Smooth muscle cell (in vitro differentiated cells): Measurements from ENCODE around the gene TMTC1. TPM values are rescaled to one million over a fixed set of nuclear protein-coding genes. Genes with fewer than 3 reads are reported as not detected.

Source experiments
- DNase-seq: peaks from one replicate; lab custom pipeline; 2025; ENCODE audit not compliant: unreplicated experiment; lab: John Stamatoyannopoulos, UW
- H2AFZ ChIP-seq: fragments of 200-600 bp; sonication (generic); 2 replicates; pipeline ENCODE4 v1.6.0; 2016; ENCODE audit warnings: antibody characterized with exemption, low read depth, mild to moderate bottlenecking
- H3F3A ChIP-seq: fragments of 200-600 bp; sonication (generic); 2 replicates; pipeline ENCODE4 v1.6.0; 2017; ENCODE audit warnings: antibody characterized with exemption, low read depth
- H3K27ac ChIP-seq: fragments of 200-600 bp; sonication (generic); 2 replicates; pipeline ENCODE4 v1.5.1; 2016; ENCODE audit warnings: low read depth, mild to moderate bottlenecking
- H3K27me3 ChIP-seq: fragments of 200-600 bp; sonication (generic); 2 replicates; pipeline ENCODE4 v1.6.1; 2016; ENCODE audit warnings: low read depth, mild to moderate bottlenecking
- H3K36me3 ChIP-seq: fragments of 200-600 bp; sonication (generic); 2 replicates; pipeline ENCODE4 v1.5.1; 2016; ENCODE audit warnings: low read depth
- H3K4me1 ChIP-seq: fragments of 200-600 bp; sonication (generic); 2 replicates; pipeline ENCODE4 v1.5.1; 2016; ENCODE audit warnings: low read depth
- H3K4me2 ChIP-seq: fragments of 200-600 bp; sonication (generic); 2 replicates; pipeline ENCODE4 v1.6.0; 2016; ENCODE audit warnings: mild to moderate bottlenecking
- H3K4me3 ChIP-seq: fragments of 200-600 bp; sonication (generic); 2 replicates; pipeline ENCODE4 v1.5.1; 2016; ENCODE audit warnings: mild to moderate bottlenecking
- H3K79me2 ChIP-seq: fragments of 200-600 bp; sonication (generic); 2 replicates; pipeline ENCODE4 v1.6.0; 2016; ENCODE audit warnings: low read depth, mild to moderate bottlenecking
- H3K9ac ChIP-seq: fragments of 200-600 bp; sonication (generic); 2 replicates; pipeline ENCODE4 v1.6.0; 2016; ENCODE audit warnings: low read depth
- H3K9me3 ChIP-seq: fragments of 200-600 bp; sonication (generic); replicated peaks from 2 replicates; pipeline ENCODE4 v1.5.1; 2016; ENCODE audit warnings: low read depth
- H4K20me1 ChIP-seq: fragments of 200-600 bp; sonication (generic); 2 replicates; pipeline ENCODE4 v1.6.0; 2016; ENCODE audit warnings: low read depth
- WGBS: methylation state at CpG from one replicate; pipeline ENCODE4 v1.1.7; 2016; ENCODE audit warnings: low lambda C conversion rate; 5-methylcytosine and 5-hydroxymethylcytosine counted together
- polyA plus RNA-seq: library from polyadenylated mRNA; unstranded; fragments of >200 nt; fragmentation: Nextera tagmentation; extraction: Ambion mirVana; gene quantifications from 2 replicates; pipeline ENCODE4 v1.2.1, GENCODE V29; 2016
- total RNA-seq: library from RNA; depleted of rRNA; stranded (reverse); fragments of >200 nt; gene quantifications from 2 replicates; pipeline ENCODE4 v1.2.3, GENCODE V29; 2014
- TF ChIP-seq, protein P1 (sequence below): fragments of 200-600 bp; sonication (generic); IDR thresholded peaks from 2 replicates; pipeline ENCODE4 v1.5.1; 2017; ENCODE audit warnings: borderline replicate concordance, mild to moderate bottlenecking, antibody characterized with exemption; ENCODE audit not compliant: insufficient read depth, poor library complexity, severe bottlenecking

TMTC1 gene
- total and polyA plus RNA-seq, 2 experiments from 2014 or later, result 3.5 to 8.7 TPM

DNA sequence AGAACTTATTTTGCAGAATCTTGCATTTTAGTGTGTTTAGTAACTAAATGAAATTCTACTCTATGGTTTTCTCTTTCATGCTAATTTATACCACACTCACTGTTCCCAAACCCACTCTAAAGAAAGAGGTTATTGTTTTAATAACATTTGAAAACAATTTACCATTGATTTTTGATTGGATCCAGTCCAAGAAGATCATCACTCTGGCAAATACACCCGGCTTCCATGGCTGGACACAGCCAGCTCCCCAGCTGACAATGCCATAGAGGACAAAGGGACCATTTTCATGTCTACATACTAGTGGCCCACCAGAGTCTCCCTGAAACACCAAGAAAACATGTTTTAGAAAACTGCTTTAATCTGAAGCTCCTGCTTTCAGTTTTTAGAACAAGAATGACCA, 328.7 kb downstream of the TMTC1 start:
- H2AFZ ChIP-seq, result no peak overlapping the region
- H3K4me2 ChIP-seq, result no peak overlapping the region
- no peaks in the 10 kb centered on the region for H3K9me3 ChIP-seq
- no peaks in the 10 kb centered on the region for H3K4me1 ChIP-seq
- H3K27me3 ChIP-seq, result no peaks in the 10 kb centered on the region
- no peak overlapping the region for H3K4me3 ChIP-seq
- DNase-seq, result no peak
- no peak overlapping the region for H3K9ac ChIP-seq
- no peaks in the 10 kb centered on the region for H4K20me1 ChIP-seq
- WGBS, result 94% methylated on average over 1 of the region's 1 CpG
- no peaks in the 10 kb centered on the region for H3K79me2 ChIP-seq
- TF ChIP-seq, protein P1, sequence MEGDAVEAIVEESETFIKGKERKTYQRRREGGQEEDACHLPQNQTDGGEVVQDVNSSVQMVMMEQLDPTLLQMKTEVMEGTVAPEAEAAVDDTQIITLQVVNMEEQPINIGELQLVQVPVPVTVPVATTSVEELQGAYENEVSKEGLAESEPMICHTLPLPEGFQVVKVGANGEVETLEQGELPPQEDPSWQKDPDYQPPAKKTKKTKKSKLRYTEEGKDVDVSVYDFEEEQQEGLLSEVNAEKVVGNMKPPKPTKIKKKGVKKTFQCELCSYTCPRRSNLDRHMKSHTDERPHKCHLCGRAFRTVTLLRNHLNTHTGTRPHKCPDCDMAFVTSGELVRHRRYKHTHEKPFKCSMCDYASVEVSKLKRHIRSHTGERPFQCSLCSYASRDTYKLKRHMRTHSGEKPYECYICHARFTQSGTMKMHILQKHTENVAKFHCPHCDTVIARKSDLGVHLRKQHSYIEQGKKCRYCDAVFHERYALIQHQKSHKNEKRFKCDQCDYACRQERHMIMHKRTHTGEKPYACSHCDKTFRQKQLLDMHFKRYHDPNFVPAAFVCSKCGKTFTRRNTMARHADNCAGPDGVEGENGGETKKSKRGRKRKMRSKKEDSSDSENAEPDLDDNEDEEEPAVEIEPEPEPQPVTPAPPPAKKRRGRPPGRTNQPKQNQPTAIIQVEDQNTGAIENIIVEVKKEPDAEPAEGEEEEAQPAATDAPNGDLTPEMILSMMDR, result no peak
- no peak overlapping the region for H3K27ac ChIP-seq
- no peaks in the 10 kb centered on the region for H3K36me3 ChIP-seq
- no peaks in the 10 kb centered on the region for H3F3A ChIP-seq

DNA sequence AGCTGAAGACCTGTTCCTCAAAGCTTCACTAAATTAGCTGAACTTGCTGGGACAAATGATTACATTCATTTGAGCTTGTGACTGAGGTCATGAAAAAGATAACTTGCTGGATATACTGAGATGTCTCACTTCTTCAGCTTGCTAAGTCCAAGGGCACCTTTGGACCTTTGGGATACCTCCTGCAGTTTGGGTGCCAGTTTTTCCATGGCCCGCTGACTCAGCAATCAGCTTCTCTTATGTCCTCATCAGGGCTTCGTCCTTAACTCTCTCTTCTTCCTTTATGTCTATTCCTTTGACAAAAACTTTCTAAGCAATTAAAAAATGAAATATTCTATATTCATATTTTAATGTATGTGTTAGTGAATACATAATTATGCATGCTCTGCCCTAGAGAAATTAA, 331.9 kb downstream of the TMTC1 start:
- DNase-seq, result no peak
- no peaks in the 10 kb centered on the region for H3K36me3 ChIP-seq
- H2AFZ ChIP-seq, result no peak overlapping the region
- H3K4me2 ChIP-seq, result no peak overlapping the region
- 98% methylated on average over 2 of the region's 2 CpGs for WGBS
- no peaks in the 10 kb centered on the region for H3K4me1 ChIP-seq
- no peaks in the 10 kb centered on the region for H4K20me1 ChIP-seq
- no peak overlapping the region for H3K27ac ChIP-seq
- no peaks in the 10 kb centered on the region for H3K9me3 ChIP-seq
- TF ChIP-seq, protein P1, result no peak
- no peaks in the 10 kb centered on the region for H3K79me2 ChIP-seq
- no peaks in the 10 kb centered on the region for H3K27me3 ChIP-seq
- H3F3A ChIP-seq, result no peaks in the 10 kb centered on the region
- no peak overlapping the region for H3K4me3 ChIP-seq
- H3K9ac ChIP-seq, result no peak overlapping the region
